ENCODE data around the gene EXO1.

DNA sequence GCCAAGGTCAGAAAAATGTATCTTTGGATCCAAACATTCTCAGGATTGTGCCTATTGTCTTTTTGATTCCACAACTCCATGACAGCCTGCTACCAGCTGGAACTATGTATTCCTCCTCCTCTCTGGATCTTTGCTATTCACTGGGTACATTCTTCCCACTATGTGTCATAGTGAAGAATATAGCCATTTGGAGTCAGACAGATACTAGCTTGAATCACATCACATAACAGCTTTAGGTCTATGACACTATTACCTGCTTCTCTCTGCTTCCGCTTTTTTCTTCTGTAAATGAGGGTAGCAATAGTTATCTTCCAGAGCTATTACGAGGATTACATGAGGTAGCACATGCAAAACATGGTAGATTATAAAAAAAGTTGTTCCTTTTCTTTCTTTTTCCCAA is 5.4 kb upstream of the EXO1 start:
- TF ChIP-seq, protein P1, sequence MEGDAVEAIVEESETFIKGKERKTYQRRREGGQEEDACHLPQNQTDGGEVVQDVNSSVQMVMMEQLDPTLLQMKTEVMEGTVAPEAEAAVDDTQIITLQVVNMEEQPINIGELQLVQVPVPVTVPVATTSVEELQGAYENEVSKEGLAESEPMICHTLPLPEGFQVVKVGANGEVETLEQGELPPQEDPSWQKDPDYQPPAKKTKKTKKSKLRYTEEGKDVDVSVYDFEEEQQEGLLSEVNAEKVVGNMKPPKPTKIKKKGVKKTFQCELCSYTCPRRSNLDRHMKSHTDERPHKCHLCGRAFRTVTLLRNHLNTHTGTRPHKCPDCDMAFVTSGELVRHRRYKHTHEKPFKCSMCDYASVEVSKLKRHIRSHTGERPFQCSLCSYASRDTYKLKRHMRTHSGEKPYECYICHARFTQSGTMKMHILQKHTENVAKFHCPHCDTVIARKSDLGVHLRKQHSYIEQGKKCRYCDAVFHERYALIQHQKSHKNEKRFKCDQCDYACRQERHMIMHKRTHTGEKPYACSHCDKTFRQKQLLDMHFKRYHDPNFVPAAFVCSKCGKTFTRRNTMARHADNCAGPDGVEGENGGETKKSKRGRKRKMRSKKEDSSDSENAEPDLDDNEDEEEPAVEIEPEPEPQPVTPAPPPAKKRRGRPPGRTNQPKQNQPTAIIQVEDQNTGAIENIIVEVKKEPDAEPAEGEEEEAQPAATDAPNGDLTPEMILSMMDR (IDR thresholded peaks at IDR 0.05; ENCODE audit: insufficient read depth, low read length, poor library complexity, severe bottlenecking), result no peak
- TF ChIP-seq EZH2phosphoT487 (conservative IDR thresholded peaks at IDR 0.05; ENCODE audit: low read length), result no peak

All from SU-DHL-6 (cell line).